Transverse colon (tissue), 4 donors: ENCODE results near the gene SMYD2. TPM values are rescaled to one million over a fixed set of nuclear protein-coding genes. Genes with fewer than 3 reads are reported as not detected.
A peak's percentile ranks its signal among the peaks of the same experiment; 100 is the strongest.

Source experiments
- DNase-seq: peaks from one replicate; pipeline ENCODE4 v3.0.0-alpha.2; 2019
- H3K27ac ChIP-seq, 4 donors: fragments of 200-600 bp; sonication (generic); 2 replicates each; pipeline ENCODE4 v1.5.1; 2016 to 2018; ENCODE audit warnings: inconsistent platforms in 4 of 4
- H3K27me3 ChIP-seq: fragments of 200-600 bp; sonication (generic); 2 replicates; pipeline ENCODE4 v1.5.1; 2017; ENCODE audit warnings: inconsistent platforms
- H3K36me3 ChIP-seq, 4 donors: fragments of 200-600 bp; sonication (generic); 2 replicates each; pipeline ENCODE4 v1.5.1; 2017 to 2019; ENCODE audit warnings: inconsistent platforms in 4 of 4
- H3K4me1 ChIP-seq, 4 donors: fragments of 200-600 bp; sonication (generic); 2 replicates each; pipeline ENCODE4 v1.5.1; 2017 to 2020; ENCODE audit warnings: inconsistent platforms in 4 of 4
- H3K4me3 ChIP-seq, 4 donors: fragments of 200-600 bp; sonication (generic); 1 replicate in 1 of 4; 2 replicates in 3 of 4; pipeline versions ENCODE4 v1.5.1 to v1.6.1; 2017 to 2019; ENCODE audit warnings: inconsistent platforms in 4 of 4
- H3K9me3 ChIP-seq, 2 donors: fragments of 200-600 bp; sonication (generic); 2 replicates each; pipeline ENCODE4 v1.5.1; 2017 to 2019; ENCODE audit warnings: inconsistent platforms in 2 of 2
- CTCF ChIP-seq, 5 experiments: fragments of 200-600 bp in 3 of 5; fragments of 450-650 bp in 2 of 5; sonication (generic) in 3 of 5; IDR thresholded peaks; 1 replicate in 2 of 5; 2 replicates in 3 of 5; pipeline ENCODE4 v1.5.1; 2016 to 2017; ENCODE audit warnings: antibody characterized with exemption in 5 of 5, inconsistent platforms in 3 of 5, mild to moderate bottlenecking in 2 of 5, moderate library complexity in 1 of 5
- EP300 ChIP-seq: sonication (generic); formaldehyde crosslinking; IDR thresholded peaks from one replicate; pipeline ENCODE4 v1.6.1; 2017; ENCODE audit warnings: antibody characterized with exemption, low read depth
- POLR2A ChIP-seq: fragments of 450-650 bp; IDR thresholded peaks from one replicate; pipeline ENCODE4 v1.6.1; 2016; ENCODE audit warnings: antibody characterized with exemption, mild to moderate bottlenecking, moderate library complexity
- POLR2AphosphoS5 ChIP-seq, 3 donors: sonication (generic); formaldehyde crosslinking; IDR thresholded peaks; one replicate each; pipeline ENCODE4 v1.6.1; 2016; ENCODE audit warnings: antibody characterized with exemption in 3 of 3
- WGBS, 2 donors: methylation state at CpG; one replicate each; pipeline ENCODE4 v1.1.5; 2018; ENCODE audit warnings: low coverage in 1 of 2; 5-methylcytosine and 5-hydroxymethylcytosine counted together
- in situ Hi-C, 4 donors: fragments of 200-750 bp; cut with MboI; loops; one replicate each; pipeline versions ENCODE4 v1.15.0 to v1.15.1; 2017; ENCODE audit warnings: low sequenced_read_pairs in 3 of 4, low pct_ligation_motif_present in 1 of 4, low pct_unique_long_range_greater_than_20kb in 1 of 4
- intact Hi-C: fragments of 100-400 bp; cut with DNase I; formaldehyde crosslinking; loops from one replicate; pipeline ENCODE4 v1.15.1; 2023; ENCODE audit warnings: low total_unique reads
- total RNA-seq, 4 donors: library from RNA; depleted of rRNA; stranded (reverse); fragments of >200 nt; gene quantifications; one replicate each; pipeline ENCODE4 v1.1.0, GENCODE V29; 2016

Gene SMYD2
- total RNA-seq, 4 donors from 2014 or later = 8.6 to 21.8 (median 20.9) TPM

GRCh38 chr1:214276786-214277185 lies 4.2 kb upstream of the SMYD2 start:
- no peak for TF ChIP-seq CTCF (IDR thresholded peaks at IDR 0.05)
- TF ChIP-seq POLR2AphosphoS5 (IDR thresholded peaks at IDR 0.05) = no peak
- no peak for TF ChIP-seq EP300
- no peak for TF ChIP-seq POLR2A
- H3K4me3 ChIP-seq = no peak overlapping the region
- DNase-seq = no peak
- peaks cover 0 to 8% (median 5%) of the 10 kb centered on the region in 4 donors for H3K4me1 ChIP-seq
- intact Hi-C loops (no loop called here), in situ Hi-C loops (no loop called here)
- no peaks in the 10 kb centered on the region for H3K36me3 ChIP-seq
- 33 to 53% methylated on average over 1 of the region's 1 CpG for WGBS, 2 donors
- H3K27ac ChIP-seq = no peak overlapping the region
- no peaks in the 10 kb centered on the region for H3K9me3 ChIP-seq
- H3K27me3 ChIP-seq = peaks cover 7% of the 10 kb centered on the region

- Histone ChIP-seq H3K36me3 (no peaks in the 10 kb centered on the region), H3K27me3 (no peaks in the 10 kb centered on the region), H3K9me3 (no peaks in the 10 kb centered on the region), H3K27ac (no peak overlapping the region), H3K4me3 (no peak overlapping the region), H3K4me1 (peaks cover 6 to 16% (median 11%) of the 10 kb centered on the region in 4 donors)
- in situ Hi-C loops = no loop called here
- DNase-seq = no peak
- WGBS, 2 donors = 76% methylated on average over 8 to 11 of the region's 11 CpGs
- intact Hi-C loops = no loop called here
- TF ChIP-seq CTCF (IDR thresholded peaks at IDR 0.05) (no peak), POLR2AphosphoS5 (IDR thresholded peaks at IDR 0.05) (no peak), POLR2A (no peak), EP300 (no peak)
Measured at GRCh38 chr1:214277704-214278635, 3.0 kb upstream of the SMYD2 start.

- Histone ChIP-seq H3K27ac (peak overlapping the region; percentile 91 to 97 (median 95)), H3K4me3 (peak overlapping the region; percentile 79 to 96 (median 92)), H3K36me3 (no peaks in the 10 kb centered on the region), H3K9me3 (no peaks in the 10 kb centered on the region), H3K27me3 (no peaks in the 10 kb centered on the region), H3K4me1 (peaks cover 6 to 18% (median 11%) of the 10 kb centered on the region in 4 donors)
- intact Hi-C loops = no loop called here
- WGBS, 2 donors = 0 to 3% methylated on average over 5 to 37 of the region's 42 CpGs
- DNase-seq = peak; percentile 62
- in situ Hi-C loops = no loop called here
- TF ChIP-seq CTCF (IDR thresholded peaks at IDR 0.05) (peak in 3 of 5 experiments; percentile 9 to 33 (median 29)), POLR2A (peak; percentile 21), EP300 (no peak)
Measured at GRCh38 chr1:214280386-214281020, 456 bp upstream of the SMYD2 start.
